Measurements from ENCODE around the gene DCHS1.

- TF ChIP-seq EZH2 (IDR thresholded peaks at IDR 0.05; ENCODE audit: borderline replicate concordance) (no peak), CTCF (IDR thresholded peaks at IDR 0.05; ENCODE audit: poor library complexity) (no peak)
Measured at GRCh38 chr11:6646918-6647679, 8.5 kb downstream of the DCHS1 start.

All from hepatocyte (in vitro differentiated cells).